Jurkat, Clone E6-1 (cell line): Measurements from ENCODE around the gene RBP7.
A peak's percentile ranks its signal among the peaks of the same experiment; 100 is the strongest.

ENCODE experiments used
- DNase-seq: peaks from one replicate; pipeline ENCODE4 v3.0.0-alpha.2; 2011; ENCODE audit warnings: low read depth, low spot score
- H3K4me3 ChIP-seq: 2 replicates; pipeline ENCODE4 v1.5.1; 2011; ENCODE audit warnings: mild to moderate bottlenecking, low read length, control low read depth, moderate library complexity

Gene RBP7

GRCh38 chr1:10060311-10061100 is 63.5 kb downstream of the RBP7 start:
- H3K4me3 ChIP-seq, result no peak overlapping the region
- no peak for DNase-seq

DNA sequence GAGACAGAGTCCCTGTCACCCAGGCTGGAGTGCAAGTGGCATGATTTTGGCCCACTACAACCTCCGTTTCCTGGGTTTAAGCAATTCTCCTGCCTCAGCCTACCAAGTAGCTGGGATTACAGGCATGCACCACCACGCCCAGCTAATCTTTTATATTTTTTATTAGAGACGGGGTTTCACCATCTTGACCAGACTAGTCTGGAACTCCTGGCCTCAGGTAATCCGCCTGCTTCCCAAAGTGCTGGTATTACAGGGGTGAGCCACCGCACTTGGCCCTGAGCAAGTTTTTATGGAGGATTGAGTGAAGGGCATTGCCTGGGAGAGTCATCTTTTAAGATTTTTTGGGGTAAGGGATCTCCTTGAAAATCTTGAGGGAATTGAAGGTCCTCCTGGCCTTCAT is 64.2 kb downstream of the RBP7 start:
- DNase-seq, result no peak
- no peak overlapping the region for H3K4me3 ChIP-seq

- H3K4me3 ChIP-seq, result no peak overlapping the region
- DNase-seq, result no peak
Measured at GRCh38 chr1:10063878-10064277, 66.8 kb downstream of the RBP7 start.

GRCh38 chr1:10064416-10065343 is 67.7 kb downstream of the RBP7 start:
- no peak overlapping the region for H3K4me3 ChIP-seq
- DNase-seq, result peak; percentile 14

DNA sequence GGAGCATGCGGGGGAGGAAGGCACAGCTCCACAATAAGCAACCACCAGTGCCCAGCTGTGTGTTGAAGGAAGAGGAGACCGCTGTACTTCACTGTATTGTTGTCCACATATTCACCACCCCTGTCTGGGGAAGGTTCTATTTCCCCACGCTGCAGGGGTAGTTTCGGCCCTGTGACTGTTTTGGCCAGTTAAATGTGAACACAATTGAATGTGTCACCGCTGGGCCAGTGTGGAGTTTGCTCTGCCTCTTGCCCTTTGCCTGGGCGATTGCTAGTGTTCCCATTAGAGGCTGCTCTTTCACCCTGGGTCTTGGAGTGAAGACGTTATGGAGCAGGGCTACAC is 68.3 kb downstream of the RBP7 start:
- DNase-seq, result no peak
- H3K4me3 ChIP-seq, result no peak overlapping the region
